ENCODE data around the gene GLI2.

Gene GLI2

DNA sequence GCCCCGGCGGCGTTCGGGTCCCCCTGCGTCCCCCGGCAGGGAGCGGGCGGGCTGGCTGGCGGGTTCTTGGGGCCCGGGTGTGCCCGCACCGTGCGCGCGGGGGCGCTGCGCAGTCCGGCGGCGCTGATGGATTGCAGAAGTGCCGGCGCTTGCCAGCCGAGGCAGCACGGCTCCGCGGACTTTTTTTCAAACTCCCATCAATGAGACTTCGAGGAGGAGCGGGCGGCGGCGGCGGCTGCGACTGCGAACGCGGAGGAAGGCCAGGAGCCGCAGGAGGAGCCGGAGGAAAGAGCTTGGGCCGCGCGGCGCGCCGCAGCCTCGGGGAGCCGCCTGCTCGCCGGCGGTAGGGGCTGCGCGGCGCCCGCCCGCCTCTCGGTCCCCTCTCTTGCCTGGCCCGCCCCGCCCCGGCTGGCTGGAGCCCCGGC is at the start of gene GLI2:
TSS of gene GLI2 (plus strand) at position 123 of the 425 bp plus-strand sequence. CDS start 61,453 bp downstream, outside the sequence.
- TF ChIP-seq, protein P1, sequence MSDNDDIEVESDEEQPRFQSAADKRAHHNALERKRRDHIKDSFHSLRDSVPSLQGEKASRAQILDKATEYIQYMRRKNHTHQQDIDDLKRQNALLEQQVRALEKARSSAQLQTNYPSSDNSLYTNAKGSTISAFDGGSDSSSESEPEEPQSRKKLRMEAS (IDR thresholded peaks at IDR 0.05; ENCODE audit: low read depth, low read length), result no peak
- TF ChIP-seq, protein P2, sequence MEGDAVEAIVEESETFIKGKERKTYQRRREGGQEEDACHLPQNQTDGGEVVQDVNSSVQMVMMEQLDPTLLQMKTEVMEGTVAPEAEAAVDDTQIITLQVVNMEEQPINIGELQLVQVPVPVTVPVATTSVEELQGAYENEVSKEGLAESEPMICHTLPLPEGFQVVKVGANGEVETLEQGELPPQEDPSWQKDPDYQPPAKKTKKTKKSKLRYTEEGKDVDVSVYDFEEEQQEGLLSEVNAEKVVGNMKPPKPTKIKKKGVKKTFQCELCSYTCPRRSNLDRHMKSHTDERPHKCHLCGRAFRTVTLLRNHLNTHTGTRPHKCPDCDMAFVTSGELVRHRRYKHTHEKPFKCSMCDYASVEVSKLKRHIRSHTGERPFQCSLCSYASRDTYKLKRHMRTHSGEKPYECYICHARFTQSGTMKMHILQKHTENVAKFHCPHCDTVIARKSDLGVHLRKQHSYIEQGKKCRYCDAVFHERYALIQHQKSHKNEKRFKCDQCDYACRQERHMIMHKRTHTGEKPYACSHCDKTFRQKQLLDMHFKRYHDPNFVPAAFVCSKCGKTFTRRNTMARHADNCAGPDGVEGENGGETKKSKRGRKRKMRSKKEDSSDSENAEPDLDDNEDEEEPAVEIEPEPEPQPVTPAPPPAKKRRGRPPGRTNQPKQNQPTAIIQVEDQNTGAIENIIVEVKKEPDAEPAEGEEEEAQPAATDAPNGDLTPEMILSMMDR (IDR thresholded peaks at IDR 0.05; ENCODE audit: low read depth, low read length), result peak; percentile 64
- no peak within 1 kb of the TSS for H3K4me3 ChIP-seq (ENCODE audit: low read depth, low read length)
- peak; percentile 90 for DNase-seq (ENCODE audit: low read depth)

DNA sequence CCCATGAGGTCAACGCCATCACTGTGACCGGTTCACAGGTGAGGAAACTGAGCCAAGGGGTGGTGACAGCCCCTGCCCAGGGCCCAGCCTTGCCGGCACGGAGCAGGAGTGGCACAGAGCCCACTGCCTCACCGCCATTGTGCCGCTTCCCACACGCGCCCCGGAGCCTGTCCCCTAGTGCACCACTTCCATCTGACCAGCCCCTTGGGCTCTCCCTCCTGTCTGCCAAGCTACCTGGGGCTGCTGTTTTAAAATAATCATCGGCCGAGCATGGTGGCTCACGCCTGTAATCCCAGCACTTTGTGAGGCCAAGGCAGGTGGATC is 49.7 kb upstream of the GLI2 start:
- no peak for DNase-seq (ENCODE audit: low read depth)
- no peak overlapping the region for H3K4me3 ChIP-seq (ENCODE audit: low read depth, low read length)
- TF ChIP-seq POLR2A (IDR thresholded peaks at IDR 0.05; ENCODE audit: extremely low read depth, insufficient read length) (no peak), MYC (IDR thresholded peaks at IDR 0.05; ENCODE audit: low read depth, low read length) (no peak)
- TF ChIP-seq, protein P2 (IDR thresholded peaks at IDR 0.05; ENCODE audit: low read depth, low read length), result no peak
- TF ChIP-seq, protein P1 (IDR thresholded peaks at IDR 0.05; ENCODE audit: low read depth, low read length), result no peak

DNA sequence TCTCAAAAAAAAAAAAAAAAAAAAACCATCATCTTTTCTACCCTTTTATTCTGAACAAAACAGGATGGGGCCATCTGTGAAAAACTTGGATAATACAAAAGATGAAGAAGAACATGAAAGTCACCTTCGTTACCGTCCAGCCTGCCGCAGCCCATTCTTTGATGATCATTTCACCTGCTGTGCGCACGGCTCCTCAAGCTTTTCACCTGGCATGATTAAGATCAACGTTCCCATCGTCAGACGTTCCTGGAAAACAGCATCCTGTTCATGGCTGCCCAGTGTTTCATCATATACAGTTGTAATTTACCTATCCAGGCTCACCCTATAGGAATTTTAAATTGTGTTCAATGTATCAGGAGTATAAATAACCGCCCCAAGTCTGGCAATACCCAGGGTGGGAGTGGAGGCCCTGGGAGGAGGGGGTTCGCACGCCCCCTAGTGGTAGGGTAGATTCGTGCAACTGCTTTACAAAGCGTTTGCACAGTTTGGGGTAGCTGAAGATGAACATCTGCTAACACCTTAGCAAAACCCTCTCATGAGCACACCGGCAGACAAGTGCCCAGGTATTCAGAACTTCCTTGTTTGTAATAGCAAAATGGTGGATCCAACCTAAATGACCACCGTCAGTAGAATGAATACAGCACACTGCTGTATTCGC is 49.0 kb upstream of the GLI2 start:
- no peak for DNase-seq (ENCODE audit: low read depth)
- TF ChIP-seq MYC (IDR thresholded peaks at IDR 0.05; ENCODE audit: low read depth, low read length) (no peak), POLR2A (IDR thresholded peaks at IDR 0.05; ENCODE audit: extremely low read depth, insufficient read length) (no peak)
- TF ChIP-seq, protein P1 (IDR thresholded peaks at IDR 0.05; ENCODE audit: low read depth, low read length), result no peak
- TF ChIP-seq, protein P2 (IDR thresholded peaks at IDR 0.05; ENCODE audit: low read depth, low read length), result peak; percentile 60
- no peak overlapping the region for H3K4me3 ChIP-seq (ENCODE audit: low read depth, low read length)

DNA sequence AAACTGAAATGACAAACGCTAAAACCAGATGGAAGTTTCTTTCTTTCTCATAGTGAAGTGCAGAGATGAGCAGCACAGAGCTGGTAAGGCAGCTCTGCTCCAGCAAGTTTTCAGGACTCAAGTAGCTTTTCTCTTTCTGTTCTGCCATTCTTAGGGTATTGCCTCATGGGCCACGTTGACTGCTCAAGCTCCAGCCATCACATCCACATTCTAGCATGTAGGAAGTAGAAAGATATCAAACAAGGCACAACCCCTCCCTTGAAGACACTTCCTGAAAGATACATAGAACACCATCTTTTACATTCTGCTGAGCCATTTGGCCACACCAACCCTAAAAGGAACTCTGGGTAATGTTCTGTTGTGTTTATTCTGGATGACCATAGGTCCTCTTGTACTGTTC is 48.5 kb upstream of the GLI2 start:
- no peak for DNase-seq (ENCODE audit: low read depth)
- no peak overlapping the region for H3K4me3 ChIP-seq (ENCODE audit: low read depth, low read length)
- no peak for TF ChIP-seq MYC (IDR thresholded peaks at IDR 0.05; ENCODE audit: low read depth, low read length)
- no peak for TF ChIP-seq POLR2A (IDR thresholded peaks at IDR 0.05; ENCODE audit: extremely low read depth, insufficient read length)
- TF ChIP-seq, protein P1 (IDR thresholded peaks at IDR 0.05; ENCODE audit: low read depth, low read length), result no peak
- TF ChIP-seq, protein P2 (IDR thresholded peaks at IDR 0.05; ENCODE audit: low read depth, low read length), result no peak

DNA sequence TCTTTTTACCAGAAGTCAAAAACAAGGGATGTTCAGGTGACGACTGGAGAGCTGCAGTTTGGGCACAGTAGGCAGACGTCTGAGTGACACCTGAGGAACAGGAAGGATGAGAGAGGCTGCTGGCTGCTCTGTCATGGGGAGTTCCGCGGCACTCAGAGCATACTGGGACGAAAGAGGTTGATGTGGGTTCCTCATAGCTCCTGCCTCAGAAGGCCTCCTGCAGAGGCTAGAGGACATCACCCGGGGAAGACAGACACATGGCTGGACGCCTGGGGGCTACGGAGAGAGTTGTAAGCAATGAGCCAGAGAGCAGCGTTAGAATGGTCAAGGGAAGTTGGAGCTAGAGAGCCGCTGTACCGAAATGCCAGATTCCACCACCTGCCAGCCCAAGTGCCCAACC is 45.1 kb upstream of the GLI2 start:
- TF ChIP-seq, protein P2 (IDR thresholded peaks at IDR 0.05; ENCODE audit: low read depth, low read length), result no peak
- no peak for TF ChIP-seq MYC (IDR thresholded peaks at IDR 0.05; ENCODE audit: low read depth, low read length)
- TF ChIP-seq, protein P1 (IDR thresholded peaks at IDR 0.05; ENCODE audit: low read depth, low read length), result no peak
- H3K4me3 ChIP-seq (ENCODE audit: low read depth, low read length), result no peak overlapping the region
- no peak for DNase-seq (ENCODE audit: low read depth)

Data from NB4 (cell line).